AG09319 (cell line): ENCODE data around the gene TLR7.
A peak's percentile ranks its signal among the peaks of the same experiment; 100 is the strongest.

Source experiments
- DNase-seq: peaks from one replicate; pipeline ENCODE4 v3.0.0-alpha.2; 2010; ENCODE audit warnings: low read depth; ENCODE audit errors: extremely low read depth
- CTCF ChIP-seq: IDR thresholded peaks from 2 replicates; pipeline ENCODE4 v1.5.1; 2011; ENCODE audit warnings: low read depth, mild to moderate bottlenecking, inconsistent platforms, low read length, moderate library complexity

Gene TLR7

GRCh38 chrX:12898073-12898472 is 31.2 kb downstream of the TLR7 start:
- TF ChIP-seq CTCF: no peak
- DNase-seq: no peak

- DNase-seq: no peak
- no peak for TF ChIP-seq CTCF
Measured at GRCh38 chrX:12899506-12899905, 32.6 kb downstream of the TLR7 start.

GRCh38 chrX:12901486-12901885 is 34.6 kb downstream of the TLR7 start:
- peak; percentile 65 for TF ChIP-seq CTCF
- peak; percentile 4 for DNase-seq

GRCh38 chrX:12903646-12904045 is 36.8 kb downstream of the TLR7 start:
- TF ChIP-seq CTCF: no peak
- peak; percentile 39 for DNase-seq

GRCh38 chrX:12906046-12906761 is 39.3 kb downstream of the TLR7 start, which contains the start of gene TLR8:
TLR8 (plus strand) TSS chrX:12906620; CDS start chrX:12906707, 87 bp downstream.
- no peak for DNase-seq
- no peak for TF ChIP-seq CTCF

- DNase-seq: no peak
- TF ChIP-seq CTCF: no peak
Measured at GRCh38 chrX:12910423-12911121, 43.7 kb downstream of the TLR7 start.

GRCh38 chrX:12911122-12911470 is 44.2 kb downstream of the TLR7 start:
- TF ChIP-seq CTCF: no peak
- DNase-seq: no peak
